ENCODE data around the gene ERC1. TPM values are rescaled to one million over a fixed set of nuclear protein-coding genes. Genes with fewer than 3 reads are reported as not detected.
"Not testable (repeated sequence)": the region's sequence is repeated elsewhere in the genome, so short reads cannot be mapped to it uniquely, and the experiment has no call there.

The ERC1 gene
- polyA plus RNA-seq, 10 donors: 20.1 to 28.1 (median 24.1) TPM

DNA sequence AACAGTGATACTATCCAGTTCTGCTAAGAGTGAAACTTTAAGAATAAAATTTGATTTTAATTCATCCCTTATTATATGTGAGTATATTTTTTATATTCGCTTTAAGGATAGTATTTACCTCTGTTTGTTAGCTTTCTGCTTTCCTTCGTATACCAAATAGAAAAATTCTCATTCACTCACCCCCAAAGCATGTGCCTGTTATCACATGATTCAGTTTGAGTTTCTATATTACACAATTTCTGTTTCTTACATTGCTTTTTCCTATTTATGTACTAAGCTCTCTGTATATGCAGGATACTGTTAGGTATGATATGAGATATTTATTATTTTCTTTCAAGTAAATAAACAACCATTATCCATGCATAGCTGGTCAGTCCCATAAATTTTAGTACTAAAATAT lies 328.2 kb downstream of the ERC1 start:
- no peak for DNase-seq

DNA sequence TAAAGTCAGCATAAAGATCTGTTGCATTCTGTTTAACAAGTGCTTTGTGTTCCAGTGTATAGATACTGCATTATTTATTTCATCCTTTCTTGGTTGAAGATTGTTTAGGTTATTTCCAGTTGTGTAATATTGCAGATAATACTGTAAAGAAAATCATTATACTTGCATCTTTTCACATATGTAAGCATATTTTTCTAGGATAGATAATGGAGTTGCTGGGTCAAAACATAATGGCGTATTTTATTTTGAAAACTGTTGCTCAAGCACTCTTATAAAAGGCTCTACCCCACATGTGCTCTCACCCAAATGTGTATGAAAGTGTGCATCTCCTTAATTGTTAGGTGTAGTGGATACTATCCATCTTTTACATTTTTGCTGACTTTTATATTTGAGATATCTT lies 329.0 kb downstream of the ERC1 start:
- DNase-seq: no peak

DNA sequence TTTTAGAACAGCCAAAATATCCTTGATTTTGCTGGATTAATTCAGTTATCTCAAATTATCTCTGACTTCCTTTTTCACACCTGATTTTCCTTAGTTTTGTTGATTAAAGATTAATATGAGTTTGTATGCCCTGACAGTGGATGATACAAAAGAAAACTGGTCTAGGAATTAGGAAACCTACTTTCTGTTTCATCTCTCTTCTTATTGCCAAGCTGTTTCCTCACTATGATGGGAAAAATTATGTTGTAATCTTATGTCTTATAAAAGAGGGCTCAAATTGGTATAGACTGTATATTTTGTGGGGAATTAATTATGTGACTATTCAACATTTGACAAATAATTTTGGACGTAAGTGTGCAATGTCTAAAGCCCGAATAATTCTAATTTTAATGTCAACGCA lies 331.8 kb downstream of the ERC1 start:
- DNase-seq: no peak

DNA sequence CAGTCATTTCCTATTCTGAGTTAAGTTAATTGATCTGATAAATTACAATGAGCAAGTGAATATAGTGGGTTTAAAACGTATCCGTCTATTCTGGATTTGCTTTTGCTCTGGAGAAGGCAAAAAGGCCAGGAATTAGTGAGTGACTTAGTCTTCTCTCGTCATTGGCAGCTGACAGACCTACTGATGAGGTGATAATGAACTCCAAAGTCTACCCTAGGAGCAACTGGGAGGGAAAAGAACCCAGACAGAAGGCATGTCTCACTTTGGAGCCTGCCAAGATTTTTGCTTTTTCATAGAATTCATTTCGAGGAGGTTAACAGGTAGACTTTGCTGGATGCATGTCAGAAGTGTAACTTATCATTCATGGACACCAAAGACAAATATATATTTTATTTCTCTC lies 333.1 kb downstream of the ERC1 start:
- DNase-seq: no peak

DNA sequence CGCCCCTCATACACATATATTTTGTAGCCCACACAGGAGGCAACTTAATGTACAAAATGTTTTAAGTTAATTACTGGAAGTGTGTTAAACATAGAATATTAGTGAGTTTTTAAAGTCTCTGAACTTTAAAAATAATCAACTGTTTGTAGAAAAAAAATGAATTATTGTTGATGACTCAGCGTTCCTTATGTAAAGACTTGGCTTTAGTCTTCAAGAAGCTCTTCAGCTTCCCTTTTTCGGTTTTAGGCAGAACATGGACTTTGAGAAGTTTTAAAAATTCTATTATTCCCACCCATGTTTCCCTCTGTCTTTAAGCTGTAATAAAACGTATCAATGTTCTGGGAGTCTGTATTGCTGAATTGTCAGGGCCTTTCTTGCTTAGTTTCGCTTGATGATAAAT lies 333.9 kb downstream of the ERC1 start:
- no peak for DNase-seq

DNA sequence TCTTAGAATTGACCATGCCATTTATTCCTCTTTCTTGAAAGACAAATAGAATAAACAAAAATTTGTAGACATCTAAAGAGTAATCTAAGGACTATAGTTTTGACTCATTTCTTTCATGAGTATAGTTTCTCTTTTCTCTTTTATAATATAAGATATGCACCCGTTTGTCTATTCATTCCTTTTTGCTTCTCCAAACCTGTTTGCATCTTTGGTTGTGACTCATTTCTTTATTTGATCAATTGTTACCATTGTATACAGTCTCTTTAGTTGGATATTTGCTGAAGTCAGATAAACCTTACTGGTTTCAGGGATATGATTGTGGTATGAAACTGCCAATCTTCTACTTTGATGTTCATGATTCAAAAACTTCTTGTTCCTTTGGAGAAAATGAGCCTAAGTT lies 334.6 kb downstream of the ERC1 start:
- no peak for DNase-seq

DNA sequence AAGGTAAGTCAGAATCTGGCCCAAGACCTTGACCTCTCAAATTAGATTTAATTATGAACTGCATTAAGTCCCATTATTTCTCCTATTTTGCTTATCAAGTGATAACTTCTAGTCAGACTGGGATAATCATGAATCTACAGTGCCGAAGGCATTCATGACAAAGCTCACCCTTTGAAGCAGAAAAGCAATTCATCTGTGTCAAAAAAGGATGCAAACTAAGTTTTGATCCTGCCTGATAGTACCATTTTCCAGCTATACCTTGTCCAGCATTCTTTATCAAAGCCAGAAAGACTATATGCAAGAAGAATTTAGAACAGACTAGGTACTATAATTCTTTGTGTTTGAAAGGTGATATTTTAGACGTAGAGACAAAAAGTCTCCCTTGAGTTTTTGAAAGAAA lies 335.2 kb downstream of the ERC1 start:
- DNase-seq: no peak

DNA sequence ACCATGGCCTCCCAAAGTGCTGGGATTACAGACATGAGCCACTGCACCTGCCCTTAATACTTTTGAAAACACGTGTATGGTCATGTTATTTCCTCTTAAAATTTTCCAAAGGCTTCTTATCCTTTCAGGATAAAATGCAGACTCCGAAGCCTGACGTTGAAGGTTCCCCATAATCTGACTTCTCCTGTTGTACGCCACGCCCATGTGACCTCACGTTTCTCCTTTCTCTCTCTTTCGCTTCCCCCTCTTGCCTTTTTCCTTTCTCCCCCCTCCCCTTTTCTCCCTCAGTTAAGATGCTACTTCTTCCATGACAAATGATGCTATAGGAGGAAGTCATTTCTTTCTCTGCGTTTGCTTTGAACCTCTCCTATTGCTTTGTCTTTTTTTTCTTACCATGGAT lies 337.4 kb downstream of the ERC1 start:
- peak in 1 of 3 donors; percentile 52 for DNase-seq

DNA sequence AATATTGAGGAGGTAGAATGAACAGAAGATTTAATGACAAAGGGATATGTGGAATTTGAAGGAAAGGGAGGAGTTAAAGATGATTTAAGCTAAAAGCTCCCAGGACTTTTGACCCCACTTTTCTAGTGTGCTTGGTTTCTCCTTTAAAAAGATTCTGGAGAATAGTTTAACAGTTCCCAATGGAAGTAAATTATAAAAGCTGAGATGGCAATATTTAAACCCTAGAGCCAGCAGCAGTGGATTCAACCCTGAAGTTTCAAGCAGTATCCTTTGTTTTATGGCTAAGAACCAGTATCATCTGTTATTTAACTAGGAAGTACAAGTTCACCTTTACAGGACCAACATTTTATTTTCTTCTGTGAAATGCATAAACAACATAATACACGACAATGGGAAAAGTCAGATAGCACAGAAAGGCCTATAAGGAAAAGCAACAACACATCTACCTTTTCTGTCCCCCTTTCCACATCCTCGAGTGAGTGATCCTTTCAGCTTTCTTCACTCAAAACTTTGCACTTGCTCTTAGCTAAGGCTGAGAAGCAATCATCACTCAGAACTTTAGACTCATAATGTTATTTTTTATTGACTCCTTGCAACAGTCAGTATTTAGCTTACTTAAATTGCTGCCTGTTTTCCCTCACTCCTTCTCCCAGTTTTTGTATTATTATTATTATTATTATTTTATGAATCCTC lies 338.9 kb downstream of the ERC1 start:
- DNase-seq: no peak

DNA sequence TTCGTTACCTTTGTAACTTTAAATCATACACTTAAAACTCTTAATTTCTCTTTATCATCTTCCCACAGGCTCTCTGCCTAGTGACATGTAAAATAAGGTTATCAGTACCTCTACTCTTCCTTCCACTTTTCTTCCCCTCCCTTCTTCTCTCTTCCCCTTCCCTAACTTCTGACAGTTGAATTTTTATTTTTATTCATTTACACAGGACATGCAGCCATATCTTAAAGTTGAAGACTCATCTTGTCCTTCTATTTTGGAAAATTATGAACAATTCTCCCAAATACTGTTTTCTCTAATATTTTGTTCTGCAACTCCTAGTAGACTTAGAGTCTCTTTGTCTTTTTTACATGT lies 339.4 kb downstream of the ERC1 start:
- DNase-seq: no peak

DNA sequence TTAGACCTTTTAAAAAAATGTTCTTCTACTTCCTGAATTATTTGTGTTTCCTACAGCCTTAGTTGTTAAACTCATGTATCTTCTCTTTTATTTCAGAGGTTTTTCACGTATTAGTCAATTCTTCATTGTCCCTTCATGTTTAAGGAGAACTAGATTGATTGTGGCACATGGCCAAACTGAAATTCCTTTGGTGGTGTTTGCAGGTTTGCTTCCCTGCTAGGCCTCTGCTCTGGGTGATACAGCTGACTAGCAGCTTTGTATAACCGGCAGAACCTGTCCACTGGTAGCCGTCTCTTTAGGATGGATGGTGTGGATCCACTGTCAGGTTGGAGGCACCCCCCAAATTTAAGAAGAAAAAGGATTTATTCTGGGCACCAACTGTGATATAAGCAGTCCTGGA lies 341.3 kb downstream of the ERC1 start:
- DNase-seq: no peak

DNA sequence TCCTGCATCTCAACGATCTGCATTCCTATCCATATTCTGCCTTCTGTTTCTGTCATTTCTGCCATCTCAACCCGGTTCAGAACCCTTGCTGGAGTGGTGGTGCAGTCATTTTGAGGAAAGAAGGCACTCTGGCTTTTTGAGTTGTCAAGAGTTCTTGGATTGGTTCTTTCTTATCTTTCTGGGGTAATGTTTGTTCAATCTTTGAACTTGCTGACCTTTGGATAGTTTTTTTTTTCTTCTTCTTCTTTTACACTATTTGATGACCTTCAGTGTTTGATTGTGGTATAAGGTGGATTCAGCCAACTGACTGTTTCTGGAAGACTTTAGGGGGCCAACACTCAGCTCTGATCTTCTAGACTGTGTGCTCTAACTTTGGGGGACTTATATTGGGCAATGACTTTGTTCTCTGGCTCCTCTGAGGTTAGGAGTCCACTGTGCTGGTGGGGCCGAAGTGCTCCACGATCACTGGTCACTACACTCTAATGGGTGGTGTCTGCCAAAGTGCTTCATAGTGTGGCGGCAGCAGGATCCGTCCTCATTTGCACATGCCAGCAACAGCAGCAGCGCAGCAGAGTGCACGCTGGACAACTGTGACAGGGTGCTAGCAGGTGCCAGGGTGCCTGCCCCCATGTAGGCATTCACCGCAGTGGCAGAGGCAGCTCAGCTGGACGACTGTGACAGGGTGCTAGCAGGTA lies 347.6 kb downstream of the ERC1 start:
- no peak for DNase-seq

DNA sequence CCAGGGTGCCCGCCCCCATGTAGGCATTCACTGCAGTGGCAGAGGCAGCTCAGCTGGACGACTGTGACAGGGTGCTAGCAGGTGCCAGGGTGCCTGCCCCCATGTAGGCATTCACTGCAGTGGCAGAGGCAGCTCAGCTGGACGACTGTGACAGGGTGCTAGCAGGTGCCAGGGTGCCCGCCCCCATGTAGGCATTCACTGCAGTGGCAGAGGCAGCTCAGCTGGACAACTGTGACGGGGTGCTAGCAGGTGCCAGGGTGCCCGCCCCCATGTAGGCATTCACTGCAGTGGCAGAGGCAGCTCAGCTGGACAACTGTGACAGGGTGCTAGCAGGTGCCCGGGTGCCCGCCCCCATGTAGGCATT lies 348.1 kb downstream of the ERC1 start:
- DNase-seq: not testable (repeated sequence)

DNA sequence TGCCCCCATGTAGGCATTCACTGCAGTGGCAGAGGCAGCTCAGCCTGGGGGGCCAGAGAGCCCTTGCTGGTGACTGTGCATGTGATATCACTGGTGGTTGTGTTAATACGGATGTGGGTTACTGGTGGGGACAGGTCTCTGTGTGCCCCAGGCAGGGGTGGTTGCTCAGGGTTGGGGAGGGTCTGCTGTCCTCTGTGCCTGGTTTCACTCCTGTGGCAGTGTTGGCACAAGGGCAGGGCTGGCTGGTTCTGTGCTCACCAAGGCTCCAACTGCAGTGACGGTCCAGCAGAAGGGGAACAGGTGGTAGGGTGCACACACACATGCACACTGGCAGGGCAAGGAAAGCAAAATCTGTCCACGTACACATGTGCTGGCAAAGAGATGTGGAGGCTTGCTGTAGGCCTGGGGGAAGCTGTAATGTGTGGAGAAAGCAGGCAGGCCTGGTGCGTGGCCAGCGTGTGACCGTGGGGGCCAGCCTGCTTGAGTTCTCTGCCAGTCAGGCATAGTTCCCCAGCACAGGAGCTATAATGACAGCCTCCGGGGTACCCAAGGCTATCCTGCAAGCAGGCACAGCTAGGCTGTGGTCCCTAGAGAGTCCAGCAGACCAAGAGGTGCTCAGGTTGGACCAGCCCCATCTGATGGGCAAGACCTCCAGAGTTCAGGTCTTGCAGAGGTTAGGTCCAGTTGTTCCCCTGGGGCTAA lies 348.7 kb downstream of the ERC1 start:
- no peak for DNase-seq

DNA sequence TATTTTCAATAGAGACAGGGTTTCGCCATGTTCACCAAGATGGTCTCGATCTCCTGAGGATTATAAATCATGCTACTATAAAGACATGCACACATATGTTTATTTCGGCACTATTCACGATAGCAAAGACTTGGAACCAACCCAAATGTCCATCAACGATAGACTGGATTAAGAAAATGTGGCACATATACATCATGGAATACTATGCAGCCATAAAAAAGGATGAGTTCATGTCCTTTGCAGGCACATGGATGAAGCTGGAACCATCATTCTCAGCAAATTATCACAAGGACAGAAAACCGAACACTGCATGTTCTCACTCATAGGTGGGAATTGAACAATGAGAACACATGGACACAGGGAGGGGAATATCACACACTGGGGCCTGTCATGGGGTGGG lies 350.2 kb downstream of the ERC1 start:
- not testable (repeated sequence) for DNase-seq

DNA sequence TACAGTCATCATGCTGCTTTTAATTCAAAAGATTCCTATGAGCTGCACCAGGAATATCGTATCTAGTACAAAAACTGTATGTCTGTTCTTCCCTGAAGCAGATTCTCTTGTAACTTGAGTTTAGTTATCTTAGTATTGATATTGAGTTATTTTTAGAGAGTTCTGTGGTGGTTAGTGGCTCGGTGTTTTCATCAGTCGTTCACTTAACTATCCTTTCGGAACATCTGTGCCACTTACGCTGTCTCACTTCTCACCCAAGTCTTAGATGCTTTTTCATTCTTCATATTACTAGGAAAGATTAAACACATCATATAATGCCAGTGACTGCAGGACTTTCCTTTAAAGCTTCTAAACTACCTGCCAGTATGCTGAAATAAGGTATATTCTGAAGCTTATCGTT lies 352.4 kb downstream of the ERC1 start:
- DNase-seq: no peak

DNA sequence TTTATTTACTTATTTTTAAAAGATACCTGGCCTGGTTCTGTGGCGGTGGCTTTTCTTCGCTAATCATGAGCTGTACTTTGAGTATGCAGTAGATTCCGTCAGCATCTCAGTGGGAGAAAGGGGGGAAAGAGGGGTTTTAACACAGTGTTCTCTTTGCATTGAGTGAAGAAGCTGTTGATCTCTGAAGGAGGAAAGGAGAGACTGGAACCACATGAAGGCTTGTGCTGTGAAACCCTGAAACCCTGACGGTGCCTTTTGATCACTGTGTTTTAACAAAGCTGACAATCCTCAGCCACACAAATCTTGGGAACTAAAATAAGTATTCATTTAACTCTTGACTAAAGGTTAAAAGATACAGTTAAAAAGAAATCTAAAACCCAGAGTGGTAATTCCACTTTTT lies 353.2 kb downstream of the ERC1 start:
- no peak for DNase-seq

DNA sequence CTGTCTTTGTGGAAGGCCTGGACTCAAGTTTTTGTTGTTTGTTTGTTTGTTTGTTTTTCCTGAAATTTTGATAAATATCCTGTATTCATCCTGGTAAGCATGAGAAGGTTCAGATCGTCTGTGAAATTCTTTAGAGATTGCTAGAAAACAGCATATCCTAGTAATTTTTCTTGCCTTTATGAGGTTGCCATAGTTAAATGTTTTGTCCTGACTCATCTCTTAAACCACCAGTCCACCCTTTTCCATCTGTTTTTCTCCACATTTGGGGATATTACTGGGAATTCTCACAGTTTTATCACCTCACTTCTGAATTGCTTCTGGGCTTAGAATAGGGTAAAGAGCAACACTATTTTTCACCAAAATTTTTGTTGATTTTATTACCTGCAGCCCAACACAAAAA lies 355.1 kb downstream of the ERC1 start:
- no peak for DNase-seq

DNA sequence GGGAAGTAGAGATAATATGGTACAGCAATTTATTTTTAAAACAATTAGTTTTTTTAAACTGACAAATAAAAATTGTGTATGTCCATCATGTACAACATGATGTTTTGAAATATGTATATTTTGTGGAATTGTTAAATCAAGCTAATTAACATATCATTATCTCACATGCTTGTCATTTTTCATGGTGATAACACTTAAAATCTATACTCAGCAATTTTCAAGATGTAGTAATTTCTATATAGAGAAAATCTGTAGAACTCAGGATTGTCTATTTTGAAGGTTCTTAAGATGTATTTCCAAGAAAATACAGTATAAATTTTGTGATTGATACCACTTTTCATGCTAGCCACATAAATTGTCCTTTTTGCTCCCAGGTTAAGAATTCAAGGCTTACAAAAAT lies 356.3 kb downstream of the ERC1 start:
- DNase-seq: no peak

DNA sequence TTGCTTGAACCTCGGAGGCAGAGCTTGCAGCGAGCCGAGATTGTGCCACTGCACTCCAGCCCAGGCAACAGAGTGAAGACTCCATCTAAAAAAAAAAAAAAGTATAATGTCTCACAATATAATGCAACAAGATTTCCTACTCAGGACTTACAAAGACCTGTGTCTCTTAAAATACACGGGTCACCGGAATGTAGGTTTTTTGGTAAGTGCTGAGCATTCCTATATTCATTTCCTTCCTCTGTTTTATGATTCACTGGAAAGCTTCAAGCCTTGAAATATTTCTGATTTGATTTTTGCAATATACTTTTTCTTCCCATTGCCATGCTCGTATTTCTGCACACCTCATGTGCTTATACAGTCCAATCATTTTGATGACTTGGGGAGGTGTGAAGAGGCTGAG lies 357.6 kb downstream of the ERC1 start:
- no peak for DNase-seq

DNA sequence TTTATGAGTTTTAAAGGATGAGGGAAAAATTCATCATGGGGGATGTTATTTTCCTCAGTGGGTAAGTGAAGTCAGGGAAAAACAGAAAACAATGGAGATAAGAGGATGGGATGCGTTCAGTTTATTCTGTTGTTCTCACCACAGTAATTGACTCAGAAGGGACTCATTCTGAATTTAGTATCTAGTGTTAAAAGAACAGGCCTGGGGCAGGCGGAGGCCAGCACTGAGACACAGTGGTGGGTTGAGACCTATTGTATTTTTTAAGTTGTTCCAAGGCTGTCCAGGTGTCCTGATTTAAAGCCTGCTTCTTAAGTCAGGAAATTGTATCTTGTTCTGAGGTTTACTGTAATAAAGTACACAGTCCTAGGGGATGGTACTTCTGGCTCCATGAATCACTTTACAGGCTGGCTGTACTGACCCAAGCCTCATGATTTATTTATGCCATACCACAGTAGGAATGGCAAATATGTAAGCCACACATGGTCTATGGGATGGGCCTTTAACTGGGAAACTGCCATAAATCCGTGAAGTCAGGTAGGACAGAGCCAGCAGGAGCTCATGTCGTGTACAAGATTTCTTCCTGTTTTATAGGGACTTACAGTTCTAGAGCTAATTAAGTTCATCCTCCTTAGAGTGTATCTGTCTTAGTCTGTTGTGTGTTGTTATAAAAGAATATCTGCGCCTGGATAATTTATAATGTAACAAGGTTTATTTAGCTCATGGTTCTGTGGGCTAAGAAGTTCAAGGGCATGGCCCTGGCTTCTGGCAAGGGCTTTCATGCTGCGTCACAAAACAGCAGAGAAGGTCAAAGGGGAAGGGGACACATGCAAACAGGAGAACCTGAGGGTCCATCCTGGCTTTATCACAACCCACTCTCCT lies 359.3 kb downstream of the ERC1 start:
- DNase-seq: peak in 1 of 3 donors; percentile 80

DNA sequence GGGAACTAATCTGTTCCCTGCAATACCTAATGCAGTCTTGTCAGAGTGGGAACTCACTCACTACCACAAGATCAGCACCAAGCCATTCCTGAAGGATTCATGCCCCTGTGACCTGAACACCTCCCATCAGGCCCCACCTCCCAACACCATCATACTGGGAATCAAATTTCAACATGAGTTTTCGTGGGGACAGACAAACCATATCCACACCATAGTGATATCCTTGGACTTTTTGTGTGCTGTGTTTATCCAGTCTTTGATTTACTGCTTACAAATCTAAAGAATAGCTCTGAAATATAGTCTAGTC lies 359.9 kb downstream of the ERC1 start:
- no peak for DNase-seq

DNA sequence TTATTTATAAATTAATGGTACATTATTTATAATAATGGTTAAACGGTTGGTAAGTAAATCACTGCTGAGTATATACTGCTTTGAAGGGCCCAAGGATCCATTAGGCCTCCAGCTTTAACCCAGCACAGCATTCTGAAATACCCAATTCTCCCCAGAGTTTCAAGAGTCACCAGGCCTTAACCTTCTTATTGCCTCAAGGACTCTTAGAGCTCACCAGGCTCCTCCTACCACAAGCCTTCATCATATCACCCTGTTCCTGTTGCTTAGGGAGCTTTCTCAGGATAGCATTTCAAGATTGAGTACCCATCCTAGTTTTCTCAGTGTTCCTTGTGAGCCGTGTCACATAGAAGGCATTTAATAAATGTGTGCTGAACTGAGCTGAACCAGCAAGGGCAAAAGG lies 360.9 kb downstream of the ERC1 start:
- DNase-seq: no peak

All from muscle of back (tissue), 11 donors.